Right lung (tissue), 5 donors: ENCODE data around the gene APOBEC3C. TPM values are rescaled to one million over a fixed set of nuclear protein-coding genes. Genes with fewer than 3 reads are reported as not detected.
A peak's percentile ranks its signal among the peaks of the same experiment; 100 is the strongest.
"Not testable (repeated sequence)": the region's sequence is repeated elsewhere in the genome, so short reads cannot be mapped to it uniquely, and the experiment has no call there.

Source experiments
- DNase-seq, 2 donors: peaks; one replicate each; pipeline ENCODE4 v3.0.0-alpha.2; 2013
- polyA plus RNA-seq, 5 donors: library from polyadenylated mRNA; unstranded; fragments of 120-200 nt; gene quantifications; one replicate each; pipeline versions ENCODE4 v1.2.1 to v1.2.3, GENCODE V29; 2013; ENCODE audit warnings: inconsistent platforms in 1 of 5, low replicate concordance in 1 of 5; ENCODE audit not compliant: insufficient read length in 5 of 5, insufficient read depth in 1 of 5

Gene APOBEC3C
- polyA plus RNA-seq, 5 donors = 22.3 to 26.8 (median 24.5) TPM

- no peak for DNase-seq
These were observed 3.7 kb downstream of the APOBEC3C start for GRCh38 chr22:39017596-39018365.

DNA sequence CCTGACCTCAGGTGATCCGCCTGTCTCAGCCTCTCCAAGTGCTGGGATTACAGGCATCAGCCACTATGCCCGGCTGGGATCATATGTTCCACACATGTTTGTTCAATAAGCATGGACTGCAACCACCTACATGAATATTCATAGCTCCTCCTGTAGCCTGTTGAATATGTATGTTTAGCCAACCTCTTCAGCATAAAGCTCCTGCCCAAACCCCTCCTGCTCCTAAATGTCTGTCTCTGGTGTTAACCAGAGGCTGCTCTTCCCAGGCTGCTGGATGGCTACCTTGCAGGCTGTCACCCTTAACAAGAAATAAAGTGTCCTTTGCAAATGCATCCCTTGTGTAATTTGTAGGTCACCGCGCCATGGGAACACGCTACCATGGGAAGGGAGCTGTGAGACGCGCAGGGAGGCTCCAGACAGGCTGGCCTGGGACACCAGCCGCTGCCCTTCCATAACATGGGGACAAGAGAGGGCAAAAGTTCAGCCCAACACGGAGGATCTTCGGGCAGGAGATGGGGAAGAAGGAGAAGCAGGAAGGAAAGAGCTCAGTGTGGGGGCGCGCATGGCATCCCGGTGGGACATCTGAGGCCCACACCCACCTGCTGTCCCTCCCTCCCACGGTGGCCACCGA is 6.1 kb downstream of the APOBEC3C start:
- DNase-seq = not testable (repeated sequence)

- no peak for DNase-seq
These were observed 7.6 kb downstream of the APOBEC3C start for GRCh38 chr22:39021552-39022250.

DNA sequence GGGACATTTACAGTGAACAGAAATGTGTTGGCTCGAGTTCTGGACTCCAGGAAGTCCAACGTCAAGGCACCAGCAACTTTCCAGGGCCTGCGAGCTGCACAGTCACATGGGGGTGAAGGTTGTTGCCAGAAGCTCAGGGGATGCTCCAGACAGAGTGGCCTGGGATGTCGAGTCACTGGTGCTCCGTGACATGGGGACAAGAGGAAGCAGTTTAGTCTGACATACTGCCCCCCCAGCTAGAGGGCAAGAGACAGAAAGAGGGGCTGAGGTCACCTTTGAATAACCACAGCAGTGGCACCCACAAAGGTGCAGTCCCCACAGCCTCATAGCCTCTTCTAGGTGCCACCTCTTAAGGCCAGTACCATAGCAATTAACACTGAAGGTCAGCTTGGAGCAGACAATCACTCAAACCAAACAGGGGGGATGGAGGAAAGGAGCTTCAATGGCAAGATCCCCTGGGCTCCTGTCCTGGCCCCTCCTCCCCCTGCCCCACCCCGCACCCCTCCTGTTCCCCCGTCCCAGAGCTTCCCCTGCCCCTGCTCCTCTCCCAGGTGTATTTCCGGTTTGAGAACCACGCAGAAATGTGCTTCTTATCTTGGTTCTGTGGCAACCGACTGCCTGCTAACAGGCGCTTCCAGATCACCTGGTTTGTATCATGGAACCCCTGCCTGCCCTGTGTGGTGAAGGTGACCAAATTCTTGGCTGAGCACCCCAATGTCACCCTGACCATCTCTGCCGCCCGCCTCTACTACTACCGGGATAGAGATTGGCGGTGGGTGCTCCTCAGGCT is 10.7 kb downstream of the APOBEC3C start:
- no peak for DNase-seq

GRCh38 chr22:39026509-39027150 is 12.6 kb downstream of the APOBEC3C start:
- DNase-seq = no peak

DNA sequence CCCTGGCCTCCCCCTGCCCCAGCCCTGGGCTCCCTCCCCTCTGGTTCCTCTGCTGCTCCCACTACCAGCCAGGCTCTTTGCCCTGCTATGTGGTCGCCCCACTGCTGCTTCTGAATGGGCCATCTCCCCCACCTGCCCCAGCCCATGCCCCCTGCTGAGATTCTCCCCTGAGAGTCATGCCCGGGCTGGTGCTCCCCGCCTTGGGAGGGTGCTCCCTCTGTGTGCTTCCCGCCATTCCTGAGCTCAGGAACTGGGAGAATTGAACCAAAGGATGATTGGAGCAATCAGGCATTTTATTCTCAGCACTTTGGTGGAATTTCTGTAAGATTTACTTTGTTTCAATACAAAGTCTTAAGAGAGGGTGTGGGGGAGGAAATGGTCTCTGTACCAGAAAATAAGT is 13.7 kb downstream of the APOBEC3C start:
- no peak for DNase-seq

DNA sequence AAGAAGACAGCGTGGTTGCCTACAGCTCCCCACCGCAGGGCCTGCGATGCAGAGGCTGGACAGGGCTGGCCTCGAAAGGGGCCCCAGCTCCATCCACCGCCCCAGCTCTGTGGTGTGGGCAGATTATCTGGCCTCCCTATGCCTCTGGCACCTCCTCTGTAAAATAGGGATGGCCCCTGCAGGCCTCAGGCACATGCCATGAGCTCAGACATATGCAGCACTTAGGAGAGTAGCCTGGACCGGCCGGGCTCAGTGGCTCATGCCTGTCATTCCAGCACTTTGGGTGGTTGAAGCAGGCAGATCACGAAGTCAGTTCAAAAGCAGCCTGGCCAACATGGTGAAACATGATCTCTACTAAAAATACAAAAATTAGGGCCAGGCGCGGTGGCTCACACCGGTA is 14.2 kb downstream of the APOBEC3C start:
- no peak for DNase-seq

DNA sequence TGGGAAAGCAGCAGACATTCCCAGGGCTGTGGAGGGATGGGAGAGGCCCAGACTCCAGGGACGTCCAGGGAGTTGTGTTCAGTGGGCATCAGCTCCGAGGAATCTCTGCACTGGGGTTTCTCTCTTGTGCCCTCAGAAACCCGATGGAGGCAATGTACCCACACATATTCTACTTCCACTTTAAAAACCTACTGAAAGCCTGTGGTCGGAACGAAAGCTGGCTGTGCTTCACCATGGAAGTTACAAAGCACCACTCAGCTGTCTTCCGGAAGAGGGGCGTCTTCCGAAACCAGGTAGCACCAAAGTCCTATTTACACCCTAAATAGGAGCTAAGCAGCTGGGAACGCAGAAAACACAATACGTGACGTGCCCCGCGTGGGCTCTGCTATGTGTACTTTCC is 15.2 kb downstream of the APOBEC3C start:
- no peak for DNase-seq

DNA sequence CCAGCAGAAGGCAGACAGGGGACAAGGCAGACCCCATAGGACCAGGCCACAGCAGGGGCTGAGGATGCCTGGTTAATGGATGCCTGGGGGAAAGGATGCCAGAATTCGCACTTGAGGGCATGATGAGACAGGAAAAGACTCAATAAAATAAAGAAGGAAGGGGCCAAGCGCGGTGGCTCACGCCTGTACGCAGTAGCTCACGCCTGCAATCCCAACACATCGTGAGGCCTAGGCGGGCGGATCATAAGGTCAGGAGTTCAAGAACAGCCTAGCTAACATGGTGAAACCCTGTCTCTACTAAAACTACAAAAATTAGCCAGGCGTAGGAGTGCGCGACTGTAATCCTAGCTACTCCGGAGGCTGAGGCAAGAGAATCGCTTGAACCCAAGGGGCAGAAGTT is 16.6 kb downstream of the APOBEC3C start:
- no peak for DNase-seq

DNA sequence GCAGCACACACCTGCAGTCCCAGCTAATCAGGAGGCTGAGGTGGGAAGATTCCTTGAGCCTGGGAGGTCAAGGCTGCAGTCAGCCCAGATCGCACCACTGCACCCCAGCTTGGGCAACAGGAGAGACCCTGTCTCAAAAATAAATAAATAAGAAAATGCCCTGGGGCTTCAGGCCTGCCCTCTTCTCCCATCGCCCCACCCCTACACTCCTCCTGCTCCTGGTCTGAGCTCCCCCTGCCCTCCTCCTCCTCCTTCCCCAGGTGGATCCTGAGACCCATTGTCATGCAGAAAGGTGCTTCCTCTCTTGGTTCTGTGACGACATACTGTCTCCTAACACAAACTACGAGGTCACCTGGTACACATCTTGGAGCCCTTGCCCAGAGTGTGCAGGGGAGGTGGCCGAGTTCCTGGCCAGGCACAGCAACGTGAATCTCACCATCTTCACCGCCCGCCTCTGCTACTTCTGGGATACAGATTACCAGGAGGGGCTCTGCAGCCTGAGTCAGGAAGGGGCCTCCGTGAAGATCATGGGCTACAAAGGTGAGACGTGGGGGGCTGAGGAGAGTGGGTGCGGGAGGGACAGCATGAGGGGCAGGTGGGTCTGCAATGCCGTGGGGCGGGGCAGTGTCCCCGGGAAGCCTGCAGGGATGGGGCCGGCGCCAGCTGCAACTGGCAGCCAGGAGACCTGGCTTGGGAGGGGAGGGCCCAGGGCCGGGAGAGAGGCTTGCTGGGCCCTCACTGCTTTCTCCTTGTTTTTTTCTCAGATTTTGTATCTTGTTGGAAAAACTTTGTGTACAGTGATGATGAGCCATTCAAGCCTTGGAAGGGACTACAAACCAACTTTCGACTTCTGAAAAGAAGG is 17.6 kb downstream of the APOBEC3C start:
- not testable (repeated sequence) for DNase-seq

DNA sequence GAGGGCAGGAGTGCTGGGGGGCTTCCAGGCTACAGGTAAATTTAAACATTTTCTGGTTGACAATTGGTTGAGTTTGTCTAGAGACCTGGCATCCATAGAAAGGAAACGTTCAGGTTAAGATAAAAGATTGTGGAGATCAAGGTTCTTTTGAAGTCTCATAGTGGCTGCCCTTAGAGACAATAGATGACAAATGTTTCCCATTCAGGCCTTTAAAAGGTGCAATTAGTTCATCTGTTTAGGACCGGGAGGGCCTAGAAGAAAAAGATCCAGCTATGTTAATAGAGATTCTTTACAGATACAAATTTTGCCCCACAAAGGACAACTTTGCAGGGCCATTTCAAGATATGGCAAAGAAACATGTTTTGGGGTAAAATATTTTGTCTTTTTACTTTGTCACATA is 23.0 kb downstream of the APOBEC3C start:
- DNase-seq = not testable (repeated sequence)

DNA sequence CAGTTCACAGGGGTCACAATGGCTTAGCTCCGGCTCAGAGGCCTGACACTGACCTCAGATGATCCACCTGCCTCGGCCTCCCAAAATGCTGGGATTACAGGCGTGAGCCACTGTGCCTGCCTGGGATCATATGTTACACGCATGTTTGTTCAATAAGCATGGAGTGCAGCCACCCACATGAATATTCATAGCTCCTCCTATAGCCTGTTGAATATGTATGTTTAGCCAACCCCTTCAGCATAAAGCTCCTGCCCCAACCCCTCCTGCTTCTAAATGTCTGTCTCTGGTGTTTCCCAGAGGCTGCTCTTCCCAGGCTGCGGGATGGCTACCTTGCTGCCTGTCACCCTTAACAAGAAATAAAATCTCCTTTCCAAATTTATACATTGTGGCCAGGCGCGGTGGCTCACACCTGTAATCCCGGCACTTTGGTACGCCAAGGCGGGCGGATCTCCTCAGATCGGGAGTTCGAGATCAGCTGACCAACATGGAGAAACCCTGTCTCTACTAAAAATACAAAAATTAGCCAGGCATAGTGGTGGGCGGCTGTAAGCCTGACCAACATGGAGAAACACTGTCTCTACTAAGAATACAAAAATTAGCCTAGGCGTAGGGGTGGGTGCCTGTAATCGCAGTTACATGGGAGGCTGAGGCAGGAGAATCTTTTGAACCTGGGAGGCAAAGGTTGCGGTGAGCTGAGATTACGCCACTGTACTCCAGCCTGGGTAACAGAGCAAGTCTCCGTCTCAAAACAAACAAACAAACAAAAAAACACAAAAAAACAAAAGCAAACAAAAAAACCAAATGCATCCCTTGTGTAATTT is 25.5 kb downstream of the APOBEC3C start:
- DNase-seq = no peak

GRCh38 chr22:39040155-39040537 is 26.1 kb downstream of the APOBEC3C start:
- not testable (repeated sequence) for DNase-seq

- peak; percentile 40 to 41 for DNase-seq
These were observed 26.7 kb downstream of the APOBEC3C start, which contains the start of gene APOBEC3F for GRCh38 chr22:39040538-39041296. APOBEC3F (plus strand) TSS chr22:39040864; CDS start chr22:39040961, 97 bp downstream.

GRCh38 chr22:39041908-39042307 is 27.9 kb downstream of the APOBEC3C start:
- no peak for DNase-seq

DNA sequence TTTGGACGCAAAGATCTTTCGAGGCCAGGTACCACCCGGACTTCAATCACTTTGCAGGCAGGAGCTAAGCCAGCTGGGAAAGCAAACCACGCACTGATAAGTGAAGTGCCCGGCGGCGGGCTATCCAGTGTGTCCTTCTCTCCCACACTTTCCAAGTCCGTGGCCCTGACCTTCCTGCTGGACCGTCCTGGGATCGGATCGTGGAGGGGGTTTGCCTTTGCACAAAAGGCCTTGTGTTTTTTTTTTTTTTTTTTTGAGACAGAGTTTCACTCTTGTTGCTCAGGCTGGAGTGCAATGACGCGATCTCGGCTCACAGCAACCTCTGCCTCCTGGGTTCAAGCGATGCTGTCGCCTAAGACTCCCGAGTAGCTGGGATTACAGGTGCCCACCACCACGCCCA is 29.0 kb downstream of the APOBEC3C start:
- DNase-seq = not testable (repeated sequence)

DNA sequence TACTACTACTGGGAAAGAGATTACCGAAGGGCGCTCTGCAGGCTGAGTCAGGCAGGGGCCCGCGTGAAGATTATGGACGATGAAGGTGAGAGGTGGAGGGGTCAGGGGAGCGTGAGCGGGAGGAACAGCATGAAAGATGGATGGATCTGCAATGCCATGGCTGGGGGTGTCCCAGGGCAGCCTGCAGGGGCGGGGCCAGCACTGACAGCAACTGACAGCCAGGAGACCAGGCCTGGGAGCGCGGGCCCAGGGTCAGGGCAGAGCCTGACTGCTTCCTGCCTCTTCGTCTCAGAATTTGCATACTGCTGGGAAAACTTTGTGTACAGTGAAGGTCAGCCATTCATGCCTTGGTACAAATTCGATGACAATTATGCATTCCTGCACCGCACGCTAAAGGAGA is 31.1 kb downstream of the APOBEC3C start:
- not testable (repeated sequence) for DNase-seq

DNA sequence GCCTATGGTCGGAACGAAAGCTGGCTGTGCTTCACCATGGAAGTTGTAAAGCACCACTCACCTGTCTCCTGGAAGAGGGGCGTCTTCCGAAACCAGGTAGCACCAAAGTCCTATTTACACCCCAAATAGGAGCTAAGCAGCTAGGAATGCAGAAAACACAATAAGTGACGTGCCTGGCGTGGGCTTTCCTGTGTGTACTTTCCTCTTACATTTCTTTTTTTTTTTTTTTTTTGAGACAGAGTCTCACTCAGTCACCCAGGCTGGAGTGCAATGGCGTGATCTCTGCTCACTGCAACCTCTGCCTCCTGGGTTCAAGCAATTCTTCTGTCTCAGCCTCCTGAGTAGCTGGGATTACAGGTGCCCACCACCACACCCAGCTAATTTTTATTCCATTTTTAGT is 35.4 kb downstream of the APOBEC3C start:
- DNase-seq = not testable (repeated sequence)
